Right lobe of liver (tissue), 6 donors: ENCODE results near the gene CELSR3. TPM values are rescaled to one million over a fixed set of nuclear protein-coding genes. Genes with fewer than 3 reads are reported as not detected.

Experiments used
- ATAC-seq, 4 donors: fragments of 200-7000 bp; cut with Tn5 transposase; one replicate each; pipeline ENCODE4 v1.9.1; 2020; ENCODE audit warnings: mild to moderate bottlenecking in 4 of 4, moderate library complexity in 4 of 4
- DNase-seq, 3 donors: peaks; one replicate each; pipeline ENCODE4 v3.0.0-alpha.2; 2020
- H3K27ac ChIP-seq, 3 donors: fragments of 200-600 bp; one replicate each; pipeline ENCODE4 v1.8.0; 2022
- H3K27me3 ChIP-seq, 2 donors: fragments of 200-600 bp; one replicate each; pipeline ENCODE4 v1.8.0; 2022
- H3K36me3 ChIP-seq, 4 donors: fragments of 200-600 bp; sonication (generic) in 1 of 4; one replicate each; pipeline versions ENCODE4 v1.5.1 to v1.8.0; 2017 to 2022; ENCODE audit warnings: control low read depth in 1 of 4
- H3K4me1 ChIP-seq, 4 donors: fragments of 200-600 bp; sonication (generic) in 1 of 4; one replicate each; pipeline versions ENCODE4 v1.5.1 to v1.8.0; 2017 to 2022; ENCODE audit warnings: control low read depth in 1 of 4
- H3K4me3 ChIP-seq, 3 donors: fragments of 200-600 bp; one replicate each; pipeline ENCODE4 v1.8.0; 2022
- H3K9me3 ChIP-seq, 4 donors: fragments of 200-600 bp; sonication (generic) in 1 of 4; one replicate each; pipeline versions ENCODE4 v1.5.1 to v1.8.0; 2017 to 2022; ENCODE audit warnings: control low read depth in 1 of 4
- CTCF ChIP-seq, 4 donors: fragments of 200-600 bp in 3 of 4; fragments of 450-650 bp in 1 of 4; IDR thresholded peaks; one replicate each; pipeline versions ENCODE4 v1.5.1 to v1.8.0; 2016 to 2022; ENCODE audit warnings: antibody characterized with exemption in 4 of 4, mild to moderate bottlenecking in 2 of 4
- POLR2A ChIP-seq: fragments of 450-650 bp; IDR thresholded peaks from one replicate; pipeline ENCODE4 v1.6.1; 2017; ENCODE audit warnings: antibody characterized with exemption, mild to moderate bottlenecking
- WGBS: methylation state at CpG from one replicate; pipeline ENCODE4 v1.1.6; 2018; ENCODE audit warnings: low coverage, low lambda C conversion rate; ENCODE audit not compliant: insufficient coverage; ENCODE audit errors: missing lambda C conversion rate; 5-methylcytosine and 5-hydroxymethylcytosine counted together
- intact Hi-C, 2 donors: fragments of 100-400 bp; cut with DNase I; formaldehyde crosslinking; loops; one replicate each; pipeline versions ENCODE4 v1.11.2 to v1.14.1; 2022
- total RNA-seq, 6 experiments: library from RNA; depleted of rRNA in 2 of 6; stranded (reverse); fragments of >200 nt in 2 of 6; fragmentation: NEBNext Ultra II Directional in 3 of 6; extraction: Animal tissue kit (Norgen Biotek cat#: 25700) in 3 of 6; gene quantifications; one replicate each; pipeline versions ENCODE4 v1.1.0 to v1.2.4, GENCODE V29; 2016 to 2023
- donor health status: DM: no; HTN: yes; CAD: no.
- donor health status: DM: no; HTN: no; CAD: no.
- donor health status: DM: no; HTN: no; CAD: no.
- donor health status: DM: no; HTN: yes; CAD: no.
- donor health status: DM: no; HTN: yes; CAD: no.

Gene CELSR3
- total RNA-seq, 6 experiments from 2014 or later: 0.15 to 0.68 (median 0.34) TPM

DNA sequence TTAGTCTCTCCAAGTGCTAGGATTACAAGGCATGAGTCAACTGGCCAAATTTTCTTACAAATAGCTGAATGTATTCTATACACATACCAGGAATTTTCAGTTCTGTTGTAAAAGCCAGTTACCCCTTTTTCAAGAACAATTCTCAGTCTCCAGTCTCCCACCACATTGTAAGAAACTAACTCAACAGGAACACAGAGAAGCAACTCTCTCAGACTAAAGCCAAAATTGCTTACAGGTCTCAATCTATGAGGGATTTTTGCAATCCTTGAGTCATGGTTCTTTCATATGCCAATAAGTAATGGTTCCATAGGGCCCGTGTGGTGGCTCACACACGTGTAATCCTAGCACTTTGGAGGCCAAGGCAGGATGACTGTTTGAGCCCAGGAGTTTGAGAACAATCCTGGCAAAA is 45.8 kb upstream of the CELSR3 start:
- no peak for DNase-seq
- no peak overlapping the region for H3K4me3 ChIP-seq
- H3K36me3 ChIP-seq: peaks cover 0 to 20% (median 9%) of the 10 kb centered on the region in 4 donors
- TF ChIP-seq POLR2A: no peak
- no peak for TF ChIP-seq CTCF (IDR thresholded peaks at IDR 0.05)
- intact Hi-C loops: no loop called here
- WGBS: 76% methylated on average over 2 of the region's 2 CpGs
- no peaks in the 10 kb centered on the region for H3K9me3 ChIP-seq
- ATAC-seq: no peak
- H3K4me1 ChIP-seq: peaks cover 0 to 8% (median 2%) of the 10 kb centered on the region in 4 donors
- no peak overlapping the region for H3K27ac ChIP-seq
- H3K27me3 ChIP-seq: no peaks in the 10 kb centered on the region

GRCh38 chr3:48707157-48707556 is 44.5 kb upstream of the CELSR3 start:
- intact Hi-C loops: no loop called here
- TF ChIP-seq CTCF (IDR thresholded peaks at IDR 0.05) (no peak), POLR2A (no peak)
- no peak overlapping the region for H3K27ac ChIP-seq

GRCh38 chr3:48702320-48702920 is 39.7 kb upstream of the CELSR3 start:
- Histone ChIP-seq H3K36me3 (peaks cover 0 to 18% (median 4%) of the 10 kb centered on the region in 4 donors), H3K27me3 (no peaks in the 10 kb centered on the region), H3K27ac (no peak overlapping the region), H3K4me1 (peaks cover 0 to 10% (median 0%) of the 10 kb centered on the region in 4 donors), H3K9me3 (no peaks in the 10 kb centered on the region), H3K4me3 (no peak overlapping the region)
- ATAC-seq: no peak
- TF ChIP-seq CTCF (IDR thresholded peaks at IDR 0.05) (no peak), POLR2A (no peak)
- intact Hi-C loops: no loop called here
- WGBS: 85% methylated on average over 6 of the region's 6 CpGs
- no peak for DNase-seq

More at GRCh38 chr3:48707157-48707556, 44.5 kb upstream of the CELSR3 start:
- DNase-seq (no peak), ATAC-seq (no peak)
- Histone ChIP-seq H3K4me1 (peaks cover 0 to 5% (median 0%) of the 10 kb centered on the region in 4 donors), H3K36me3 (peaks cover 0 to 17% (median 6%) of the 10 kb centered on the region in 4 donors), H3K9me3 (no peaks in the 10 kb centered on the region), H3K27me3 (no peaks in the 10 kb centered on the region), H3K4me3 (no peak overlapping the region)
- WGBS: 82% methylated on average over 5 of the region's 5 CpGs

- DNase-seq: peak in 1 of 3 donors; percentile 40
- no peak for ATAC-seq
- no peak overlapping the region for H3K4me3 ChIP-seq
- peaks cover 0 to 18% (median 2%) of the 10 kb centered on the region in 4 donors for H3K36me3 ChIP-seq
- intact Hi-C loops: no loop called here
- TF ChIP-seq POLR2A: no peak
- WGBS: 90% methylated on average over 7 of the region's 11 CpGs
- no peaks in the 10 kb centered on the region for H3K27me3 ChIP-seq
- peaks cover 0 to 21% (median 4%) of the 10 kb centered on the region in 4 donors for H3K4me1 ChIP-seq
- no peaks in the 10 kb centered on the region for H3K9me3 ChIP-seq
- no peak overlapping the region for H3K27ac ChIP-seq
Observed at GRCh38 chr3:48700731-48701405, 38.2 kb upstream of the CELSR3 start.

- ATAC-seq (no peak), DNase-seq (peak in 1 of 3 donors; percentile 14)
- intact Hi-C loops: no loop called here
- Histone ChIP-seq H3K4me3 (no peak overlapping the region), H3K27ac (no peak overlapping the region), H3K4me1 (peaks cover 0 to 36% (median 4%) of the 10 kb centered on the region in 4 donors), H3K36me3 (peaks cover 0 to 32% (median 6%) of the 10 kb centered on the region in 4 donors), H3K27me3 (no peaks in the 10 kb centered on the region), H3K9me3 (no peaks in the 10 kb centered on the region)
- TF ChIP-seq CTCF (IDR thresholded peaks at IDR 0.05) (no peak), POLR2A (no peak)
- WGBS: 97% methylated on average over 8 of the region's 8 CpGs
Observed at GRCh38 chr3:48698891-48699290, 36.2 kb upstream of the CELSR3 start.
